WI38 (cell line): Measurements from ENCODE around the gene LRRC53.

Experiments
- H3K4me3 ChIP-seq: 2 replicates; pipeline ENCODE4 v1.5.1; 2011; ENCODE audit warnings: low read depth, mild to moderate bottlenecking, control low read depth, low read length
- CTCF ChIP-seq: IDR thresholded peaks from 2 replicates; pipeline ENCODE4 v1.5.1; 2012; ENCODE audit warnings: low read depth, mild to moderate bottlenecking, control low read depth, low read length

Gene LRRC53

GRCh38 chr1:74512170-74512915, at the start of gene LRRC53:
Gene LRRC53, minus strand, starts transcription at chr1:74512611. Its CDS starts 29,262 bp downstream, at chr1:74483349.
- no peak for TF ChIP-seq CTCF
- H3K4me3 ChIP-seq, result no peak within 1 kb of the TSS

GRCh38 chr1:74549932-74550331, 37.5 kb upstream of the LRRC53 start:
- H3K4me3 ChIP-seq, result no peak overlapping the region
- TF ChIP-seq CTCF, result no peak

- H3K4me3 ChIP-seq, result no peak overlapping the region
- TF ChIP-seq CTCF, result no peak
These were observed 36.7 kb upstream of the LRRC53 start for GRCh38 chr1:74548961-74549750.

- no peak for TF ChIP-seq CTCF
- no peak overlapping the region for H3K4me3 ChIP-seq
These were observed 33.4 kb upstream of the LRRC53 start for GRCh38 chr1:74545821-74546220.

- H3K4me3 ChIP-seq, result no peak overlapping the region
- no peak for TF ChIP-seq CTCF
These were observed 21.8 kb upstream of the LRRC53 start for GRCh38 chr1:74534241-74534640.

- H3K4me3 ChIP-seq, result no peak overlapping the region
- no peak for TF ChIP-seq CTCF
These were observed 19.4 kb upstream of the LRRC53 start for GRCh38 chr1:74531796-74532195.

- H3K4me3 ChIP-seq, result no peak overlapping the region
- TF ChIP-seq CTCF, result no peak
These were observed 18.5 kb upstream of the LRRC53 start for GRCh38 chr1:74530892-74531291.
